ENCODE data around the gene WNK1. TPM values are rescaled to one million over a fixed set of nuclear protein-coding genes. Genes with fewer than 3 reads are reported as not detected.
"Not testable (repeated sequence)": the region's sequence is repeated elsewhere in the genome, so short reads cannot be mapped to it uniquely, and the experiment has no call there.

WNK1 gene
- total RNA-seq, 1 experiment from 2014 or later, result 117 TPM

DNA sequence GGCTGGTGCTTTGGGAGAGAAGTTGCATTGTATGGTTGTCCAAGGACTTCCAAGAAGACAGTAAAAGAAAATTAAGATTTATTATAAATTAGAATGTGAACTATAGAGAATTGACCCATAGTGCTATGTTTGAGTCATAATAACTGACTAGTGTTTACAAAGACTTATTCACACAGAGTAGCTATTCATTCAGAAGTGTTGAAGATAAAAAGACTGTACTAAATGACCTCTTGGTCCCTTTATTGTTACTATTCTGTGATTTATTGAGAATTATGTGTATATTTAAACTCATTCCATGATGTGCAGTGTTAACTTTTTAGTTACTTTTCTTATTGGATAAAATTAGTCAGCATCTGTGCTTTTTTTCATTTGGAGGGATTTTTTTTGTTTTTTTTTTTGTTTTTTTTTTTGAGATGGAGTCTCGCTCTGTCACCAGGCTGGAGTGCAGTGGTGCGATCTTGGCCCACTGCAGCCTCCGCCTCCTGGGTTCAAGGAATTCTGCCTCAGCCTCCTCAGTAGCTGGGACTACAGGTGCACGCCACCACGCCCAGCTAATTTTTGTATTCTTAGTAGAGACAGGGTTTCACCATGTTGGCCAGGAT lies 24.5 kb downstream of the WNK1 start:
- H3K9ac ChIP-seq (ENCODE audit: extremely low read depth, insufficient read length, low read length); H3K4ac ChIP-seq (ENCODE audit: low read depth, low read length); H2BK12ac ChIP-seq (ENCODE audit: insufficient read length, low read depth, low read length); H4K5ac ChIP-seq (ENCODE audit: insufficient read length, low read depth, low read length); H3K36me3 Mint-ChIP-seq (ENCODE audit: insufficient read depth in 1 of 3, low read depth in 3 of 3); H3K18ac ChIP-seq (ENCODE audit: insufficient read length, low read depth, low read length); H2AFZ ChIP-seq (ENCODE audit: low read length); H3K14ac ChIP-seq (ENCODE audit: insufficient read depth, low read length); H2BK20ac ChIP-seq (ENCODE audit: low read depth, low read length, poor library complexity, severe bottlenecking); H3K79me1 ChIP-seq (ENCODE audit: insufficient read depth, low read depth, low read length, poor library complexity, severe bottlenecking); H3K23ac ChIP-seq (ENCODE audit: insufficient read length, low read depth, low read length); H3K56ac ChIP-seq (ENCODE audit: insufficient read length, low read depth, low read length); H2BK5ac ChIP-seq (ENCODE audit: insufficient read length, low read length); H3K27me3 ChIP-seq (ENCODE audit: insufficient read depth, low read length); H3T11ph ChIP-seq (ENCODE audit: low read length); H4K91ac ChIP-seq (ENCODE audit: insufficient read length, low read depth, low read length); H4K8ac ChIP-seq (replicated peaks; ENCODE audit: insufficient read length, low read depth, low read length); H3K9me3 ChIP-seq (ENCODE audit: control insufficient read depth, low read depth, low read length); H2AK5ac ChIP-seq (ENCODE audit: insufficient read length, low read length); H3K23me2 ChIP-seq (ENCODE audit: insufficient read length, low read depth, low read length, poor library complexity, severe bottlenecking); H3K27ac ChIP-seq (ENCODE audit: insufficient read length, low read depth, low read length); H3K4me1 ChIP-seq (ENCODE audit: insufficient read depth, low read length); H3K4me2 ChIP-seq (ENCODE audit: insufficient read depth, insufficient read length, low read length); DNase-seq; H3K9me3 Mint-ChIP-seq; H2BK120ac ChIP-seq (ENCODE audit: low read depth, low read length, poor library complexity, severe bottlenecking); H3K4me3 Mint-ChIP-seq; H4K20me1 ChIP-seq (ENCODE audit: control insufficient read depth, insufficient read depth, insufficient read length); H3K27ac Mint-ChIP-seq; H3K27me3 Mint-ChIP-seq (ENCODE audit: low read depth); H2BK15ac ChIP-seq (ENCODE audit: low read depth, low read length): not testable (repeated sequence)
- peaks cover 18% of the 10 kb centered on the region; the same call in 1 of the 2 replicates for H3K79me2 ChIP-seq (ENCODE audit: insufficient read depth, low read length)
- H3K4me1 Mint-ChIP-seq, result peaks cover 17 to 22% of the 10 kb centered on the region in 2 experiments
- no CpG with 5 or more reads among the region's 5 CpGs for WGBS (ENCODE audit: extremely low coverage, insufficient read length, low lambda C conversion rate)

Measured in H9 (cell line).